ENCODE measurements around the gene PODN. TPM values are rescaled to one million over a fixed set of nuclear protein-coding genes. Genes with fewer than 3 reads are reported as not detected.

PODN gene, protein sequence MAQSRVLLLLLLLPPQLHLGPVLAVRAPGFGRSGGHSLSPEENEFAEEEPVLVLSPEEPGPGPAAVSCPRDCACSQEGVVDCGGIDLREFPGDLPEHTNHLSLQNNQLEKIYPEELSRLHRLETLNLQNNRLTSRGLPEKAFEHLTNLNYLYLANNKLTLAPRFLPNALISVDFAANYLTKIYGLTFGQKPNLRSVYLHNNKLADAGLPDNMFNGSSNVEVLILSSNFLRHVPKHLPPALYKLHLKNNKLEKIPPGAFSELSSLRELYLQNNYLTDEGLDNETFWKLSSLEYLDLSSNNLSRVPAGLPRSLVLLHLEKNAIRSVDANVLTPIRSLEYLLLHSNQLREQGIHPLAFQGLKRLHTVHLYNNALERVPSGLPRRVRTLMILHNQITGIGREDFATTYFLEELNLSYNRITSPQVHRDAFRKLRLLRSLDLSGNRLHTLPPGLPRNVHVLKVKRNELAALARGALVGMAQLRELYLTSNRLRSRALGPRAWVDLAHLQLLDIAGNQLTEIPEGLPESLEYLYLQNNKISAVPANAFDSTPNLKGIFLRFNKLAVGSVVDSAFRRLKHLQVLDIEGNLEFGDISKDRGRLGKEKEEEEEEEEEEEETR
- total RNA-seq (100 to 1,000 TPM in 1 of 2 donors, 10 to 100 TPM in 1; 87.5 to 104 TPM), polyA plus RNA-seq (ENCODE audit: insufficient read depth, low read depth, low replicate concordance) (69.3 TPM)
- long read RNA-seq, donor 1: 0 reads
- long read RNA-seq, donor 2: 0 reads

DNA sequence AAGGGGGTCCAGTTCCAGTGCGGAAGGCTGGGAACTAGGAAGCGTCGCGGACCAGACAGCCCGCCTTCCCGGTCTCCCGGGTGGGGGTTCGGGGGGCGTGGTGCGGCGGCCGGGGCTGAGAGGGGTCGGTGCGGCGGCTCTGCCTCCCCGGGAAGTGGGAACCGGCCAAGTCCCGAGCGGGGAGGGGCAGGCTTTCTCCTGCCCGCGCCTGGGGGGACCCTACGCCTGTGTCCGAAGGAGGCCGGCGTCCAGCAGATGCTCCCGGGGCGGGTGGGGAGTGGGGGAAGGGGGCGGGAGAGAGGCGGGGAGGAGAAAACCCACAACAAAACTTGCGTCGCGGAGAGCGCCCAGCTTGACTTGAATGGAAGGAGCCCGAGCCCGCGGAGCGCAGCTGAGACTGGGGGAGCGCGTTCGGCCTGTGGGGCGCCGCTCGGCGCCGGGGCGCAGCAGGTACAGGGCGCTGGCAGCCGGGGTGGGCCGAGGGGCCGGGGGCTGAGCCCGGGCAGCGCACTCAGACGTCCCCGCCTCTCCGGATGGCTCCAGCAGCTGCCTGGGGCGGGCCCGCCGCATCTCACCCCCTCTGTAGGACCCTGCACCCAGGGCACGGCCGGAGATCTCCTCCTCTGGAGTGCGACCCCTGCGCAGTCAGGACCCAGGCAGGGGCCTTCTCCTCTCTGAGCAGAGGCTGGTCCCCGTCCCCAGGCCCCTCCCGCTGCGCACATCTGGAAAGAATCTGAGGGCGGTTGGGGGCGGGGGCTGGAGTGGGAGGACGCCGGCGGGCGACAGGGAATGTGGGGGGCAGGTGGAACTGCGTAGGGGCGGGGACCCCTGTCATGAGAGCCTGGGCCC is at the start of gene PODN:
TSS of gene PODN (plus strand) at position 355 of the 849 bp plus-strand sequence. CDS start 7,643 bp downstream, outside the sequence.
- TF ChIP-seq, protein P1, sequence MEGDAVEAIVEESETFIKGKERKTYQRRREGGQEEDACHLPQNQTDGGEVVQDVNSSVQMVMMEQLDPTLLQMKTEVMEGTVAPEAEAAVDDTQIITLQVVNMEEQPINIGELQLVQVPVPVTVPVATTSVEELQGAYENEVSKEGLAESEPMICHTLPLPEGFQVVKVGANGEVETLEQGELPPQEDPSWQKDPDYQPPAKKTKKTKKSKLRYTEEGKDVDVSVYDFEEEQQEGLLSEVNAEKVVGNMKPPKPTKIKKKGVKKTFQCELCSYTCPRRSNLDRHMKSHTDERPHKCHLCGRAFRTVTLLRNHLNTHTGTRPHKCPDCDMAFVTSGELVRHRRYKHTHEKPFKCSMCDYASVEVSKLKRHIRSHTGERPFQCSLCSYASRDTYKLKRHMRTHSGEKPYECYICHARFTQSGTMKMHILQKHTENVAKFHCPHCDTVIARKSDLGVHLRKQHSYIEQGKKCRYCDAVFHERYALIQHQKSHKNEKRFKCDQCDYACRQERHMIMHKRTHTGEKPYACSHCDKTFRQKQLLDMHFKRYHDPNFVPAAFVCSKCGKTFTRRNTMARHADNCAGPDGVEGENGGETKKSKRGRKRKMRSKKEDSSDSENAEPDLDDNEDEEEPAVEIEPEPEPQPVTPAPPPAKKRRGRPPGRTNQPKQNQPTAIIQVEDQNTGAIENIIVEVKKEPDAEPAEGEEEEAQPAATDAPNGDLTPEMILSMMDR (IDR thresholded peaks at IDR 0.05): no peak
- TF ChIP-seq POLR2A (IDR thresholded peaks at IDR 0.05): no peak
- 0 to 1% methylated on average over 4 to 51 of the region's 73 CpGs for WGBS, 2 donors

DNA sequence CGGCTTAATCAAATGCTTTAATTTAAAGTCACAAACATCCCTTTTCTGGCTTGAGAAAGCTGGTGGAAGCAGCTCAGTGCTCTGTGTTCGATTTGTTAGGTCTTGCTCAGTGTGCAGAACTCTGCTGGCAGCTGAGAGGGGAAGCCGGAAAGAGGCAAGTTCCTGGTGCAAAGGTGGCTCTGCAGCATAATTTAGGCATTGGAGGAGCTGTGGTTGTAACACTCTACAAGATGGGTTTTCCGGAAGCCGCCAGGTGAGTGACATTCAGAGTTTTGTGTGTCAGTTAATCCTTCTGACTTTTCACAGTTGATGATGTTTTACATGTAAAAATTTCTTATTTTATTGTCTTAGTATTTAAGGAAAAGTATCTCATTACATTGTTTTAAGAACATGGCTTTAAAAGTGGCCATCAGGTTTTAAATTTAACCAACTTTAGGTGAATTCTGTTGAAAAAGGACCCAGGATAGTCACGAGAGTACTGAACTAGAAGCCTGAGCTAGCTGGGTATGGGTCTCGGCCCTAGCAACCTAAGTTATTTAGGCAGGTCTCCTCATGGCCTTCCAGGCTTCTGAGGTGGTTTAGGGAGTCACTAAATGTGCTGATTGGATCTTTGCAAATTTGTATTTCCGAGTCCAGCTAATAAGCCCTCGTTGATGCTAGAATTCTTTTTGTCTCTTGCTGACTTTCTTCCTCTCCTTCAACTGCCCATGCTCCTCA is 47.1 kb upstream of the PODN start:
- peak overlapping the region; percentile 50 to 66 for H3K4me3 ChIP-seq
- peak; percentile 93 for DNase-seq
- no peaks in the 10 kb centered on the region for H3K27me3 ChIP-seq
- peak overlapping the region in 1 of 2 donors; percentile 62 for H3K27ac ChIP-seq
- TF ChIP-seq, protein P1 (IDR thresholded peaks at IDR 0.05): no peak
- TF ChIP-seq POLR2A (IDR thresholded peaks at IDR 0.05): no peak
- no peaks in the 10 kb centered on the region for H3K36me3 ChIP-seq (ENCODE audit: low read depth, missing control alignments)
- intact Hi-C loops (cut with DNase I; ENCODE audit: low total_unique reads): no loop called here
- peaks cover 13% of the 10 kb centered on the region for H3K4me1 ChIP-seq
- 0 to 1% methylated on average over 9 of the region's 9 CpGs for WGBS, 2 donors
- no peaks in the 10 kb centered on the region for H3K9me3 ChIP-seq

More for the DNA sequence above, at the start of gene PODN:
- DNase-seq: peak; percentile 71
- peaks cover 18% of the 10 kb centered on the region for H3K4me1 ChIP-seq
- H3K27ac ChIP-seq: peak within 1 kb of the TSS; percentile 84 to 92
- intact Hi-C loops (cut with DNase I; ENCODE audit: low total_unique reads): no loop called here
- no peaks in the 10 kb centered on the region for H3K9me3 ChIP-seq
- H3K27me3 ChIP-seq: no peaks in the 10 kb centered on the region
- H3K4me3 ChIP-seq: peak within 1 kb of the TSS; percentile 70
- no peaks in the 10 kb centered on the region for H3K36me3 ChIP-seq (ENCODE audit: low read depth, missing control alignments)

DNA sequence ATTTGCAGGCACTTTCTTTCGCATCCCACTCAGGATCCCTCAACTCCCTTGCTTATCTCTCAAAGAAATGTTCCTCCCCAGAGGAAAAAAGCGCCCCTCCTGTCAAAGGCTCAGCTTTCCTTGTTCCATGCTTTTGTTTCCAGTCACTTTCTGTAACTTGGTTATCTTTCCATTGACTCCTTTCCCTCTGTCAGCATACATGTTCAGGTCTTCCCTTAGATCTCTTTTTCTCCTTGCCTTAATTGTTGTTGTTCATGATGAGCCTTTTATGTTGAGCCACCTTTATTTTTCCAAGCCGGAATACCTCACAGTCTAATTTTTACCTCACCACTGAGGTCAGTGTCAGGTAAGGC is 46.5 kb upstream of the PODN start:
- H3K9me3 ChIP-seq: no peaks in the 10 kb centered on the region
- H3K27ac ChIP-seq: peak overlapping the region in 1 of 2 donors; percentile 62
- H3K36me3 ChIP-seq (ENCODE audit: low read depth, missing control alignments): no peaks in the 10 kb centered on the region
- H3K27me3 ChIP-seq: no peaks in the 10 kb centered on the region
- 8 to 14% methylated on average over 3 of the region's 3 CpGs for WGBS, 2 donors
- DNase-seq: no peak
- H3K4me1 ChIP-seq: peaks cover 13% of the 10 kb centered on the region
- TF ChIP-seq, protein P1 (IDR thresholded peaks at IDR 0.05): no peak
- no peak for TF ChIP-seq POLR2A (IDR thresholded peaks at IDR 0.05)
- H3K4me3 ChIP-seq: peak overlapping the region; percentile 50 to 66
- intact Hi-C loops (cut with DNase I; ENCODE audit: low total_unique reads): no loop called here

DNA sequence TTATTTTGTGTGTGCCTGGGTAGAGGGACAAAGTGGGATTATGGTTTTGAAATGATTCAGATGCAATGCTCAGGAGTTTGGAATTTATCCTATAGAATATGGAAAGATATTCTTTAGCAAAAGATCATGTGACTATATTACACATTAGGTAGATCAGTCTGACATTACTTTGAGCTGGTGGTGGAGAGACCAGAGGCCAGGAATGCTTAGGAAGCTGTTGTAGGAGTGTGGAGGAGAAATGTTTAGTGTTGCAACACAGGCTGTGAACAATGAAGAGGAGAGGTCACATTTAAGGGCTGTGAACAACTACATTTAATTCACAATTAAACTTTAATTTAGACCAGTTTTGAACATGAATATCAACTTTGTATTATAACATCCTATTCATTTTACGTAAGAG is 45.3 kb upstream of the PODN start:
- WGBS, 2 donors: 84 to 85% methylated on average over 1 of the region's 1 CpG
- H3K36me3 ChIP-seq (ENCODE audit: low read depth, missing control alignments): no peaks in the 10 kb centered on the region
- no peaks in the 10 kb centered on the region for H3K27me3 ChIP-seq
- no peak overlapping the region for H3K4me3 ChIP-seq
- peaks cover 13% of the 10 kb centered on the region for H3K4me1 ChIP-seq
- intact Hi-C loops (cut with DNase I; ENCODE audit: low total_unique reads): no loop called here
- DNase-seq: no peak
- no peak for TF ChIP-seq POLR2A (IDR thresholded peaks at IDR 0.05)
- TF ChIP-seq, protein P1 (IDR thresholded peaks at IDR 0.05): no peak
- no peaks in the 10 kb centered on the region for H3K9me3 ChIP-seq
- H3K27ac ChIP-seq: no peak overlapping the region
